ENCODE data around the gene TUBG1. TPM values are rescaled to one million over a fixed set of nuclear protein-coding genes. Genes with fewer than 3 reads are reported as not detected.

The TUBG1 gene
- total and polyA plus RNA-seq, 2 of the 8 experiments (the other 6 are each of a cell fraction or from before 2014, with no cell fraction given): 109 to 208 TPM

- TF ChIP-seq CHD7 (IDR thresholded peaks at IDR 0.05; ENCODE audit: insufficient replicate concordance, low read length) (no peak), YY1 (IDR thresholded peaks at IDR 0.05; ENCODE audit: low read depth, low read length) (no peak), MAX (IDR thresholded peaks at IDR 0.05) (no peak), TBP (IDR thresholded peaks at IDR 0.05; ENCODE audit: low read depth, low read length) (no peak), RAD21 (IDR thresholded peaks at IDR 0.05 in 1 of 2, conservative IDR thresholded peaks at IDR 0.05 in 1 of 2; ENCODE audit: low read depth in 2 of 2, low read length in 2 of 2) (no peak), JUN (IDR thresholded peaks at IDR 0.05; ENCODE audit: low read depth, low read length) (no peak), POLR2AphosphoS5 (IDR thresholded peaks at IDR 0.05; ENCODE audit: low read depth, low read length) (no peak), HDAC2 (IDR thresholded peaks at IDR 0.05; ENCODE audit: borderline replicate concordance in 1 of 2, low read depth in 2 of 2, low read length in 2 of 2) (no peak), GABPA (IDR thresholded peaks at IDR 0.05; ENCODE audit: borderline replicate concordance, insufficient read depth, low read length) (no peak), BRCA1 (IDR thresholded peaks at IDR 0.05; ENCODE audit: low read depth, low read length) (no peak), KDM5A (IDR thresholded peaks at IDR 0.05; ENCODE audit: low read length) (no peak)
Observed at GRCh38 chr17:42581744-42582270, 27.7 kb upstream of the TUBG1 start (continued).

All from H1 (cell line).